Measurements from ENCODE around the gene NOL6.
"Not testable (repeated sequence)": the region's sequence is repeated elsewhere in the genome, so short reads cannot be mapped to it uniquely, and the experiment has no call there.

NOL6 gene

GRCh38 chr9:33469891-33470290, 3.8 kb downstream of the NOL6 start:
- no peak for DNase-seq

DNA sequence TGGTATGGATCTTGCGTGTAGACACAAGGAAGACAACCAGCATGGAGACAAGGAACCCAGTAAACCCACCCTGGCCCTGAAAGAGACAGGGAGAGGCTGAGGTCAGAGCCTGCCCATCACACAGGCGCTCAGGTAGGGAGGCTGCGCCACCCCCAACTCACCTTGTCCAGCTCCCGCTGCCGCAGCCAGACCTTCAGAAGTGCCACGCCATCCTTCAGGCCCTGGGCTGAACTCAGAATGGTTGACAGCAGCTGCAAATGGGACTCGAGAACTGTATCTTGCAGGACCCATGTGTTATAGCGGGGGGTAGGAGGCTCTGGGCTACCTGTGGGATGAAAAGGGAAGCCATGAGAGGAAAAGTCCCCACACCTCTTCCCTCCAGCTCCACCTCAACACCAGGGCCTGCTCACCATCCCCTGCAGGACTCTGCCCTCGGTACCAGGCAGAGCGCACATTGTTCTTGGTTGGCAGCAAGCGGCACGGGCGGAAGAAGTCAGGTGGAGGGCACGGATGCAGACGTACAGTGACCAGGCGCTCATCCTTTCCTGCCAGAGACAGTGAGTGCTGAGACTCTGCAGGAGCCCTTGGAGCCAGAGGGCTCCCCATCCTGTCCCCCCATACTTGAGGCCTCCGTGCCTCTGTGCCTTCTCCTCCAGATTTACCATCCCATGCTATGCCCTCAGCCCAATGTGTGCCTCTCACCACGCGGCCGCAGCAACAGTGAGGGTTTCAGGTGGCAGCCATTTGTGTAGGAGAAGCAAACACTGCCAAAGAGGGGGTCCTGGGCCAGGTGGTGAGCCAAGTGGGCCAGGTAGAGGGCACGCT, 4.7 kb downstream of the NOL6 start:
- DNase-seq: no peak

DNA sequence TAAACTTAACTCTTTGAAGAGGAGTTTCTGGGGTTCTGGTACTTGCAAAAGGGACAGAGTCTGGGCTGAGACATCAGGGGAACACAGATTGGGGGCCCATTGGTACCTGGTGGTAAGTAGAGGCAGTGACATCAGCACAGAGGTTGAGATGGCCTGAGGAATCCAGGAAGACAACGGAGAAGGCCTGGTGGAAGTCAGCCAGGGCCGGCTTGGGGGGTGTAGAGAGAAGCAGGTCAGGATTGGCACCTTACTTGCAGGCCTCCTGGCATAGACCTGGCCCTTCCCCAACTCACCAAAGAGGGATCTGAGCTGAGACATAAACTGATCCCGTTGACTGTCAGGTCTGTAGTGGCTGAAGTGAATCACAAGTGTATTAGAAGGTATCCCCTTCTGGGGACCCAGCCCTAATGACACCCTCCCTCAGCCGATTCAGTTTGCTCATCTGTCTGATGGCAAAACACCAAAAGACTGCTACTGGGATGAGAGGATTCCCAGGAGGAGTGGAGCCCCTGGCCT, 5.5 kb downstream of the NOL6 start:
- no peak for DNase-seq

GRCh38 chr9:33467526-33467925, 6.2 kb downstream of the NOL6 start:
- DNase-seq: no peak

DNA sequence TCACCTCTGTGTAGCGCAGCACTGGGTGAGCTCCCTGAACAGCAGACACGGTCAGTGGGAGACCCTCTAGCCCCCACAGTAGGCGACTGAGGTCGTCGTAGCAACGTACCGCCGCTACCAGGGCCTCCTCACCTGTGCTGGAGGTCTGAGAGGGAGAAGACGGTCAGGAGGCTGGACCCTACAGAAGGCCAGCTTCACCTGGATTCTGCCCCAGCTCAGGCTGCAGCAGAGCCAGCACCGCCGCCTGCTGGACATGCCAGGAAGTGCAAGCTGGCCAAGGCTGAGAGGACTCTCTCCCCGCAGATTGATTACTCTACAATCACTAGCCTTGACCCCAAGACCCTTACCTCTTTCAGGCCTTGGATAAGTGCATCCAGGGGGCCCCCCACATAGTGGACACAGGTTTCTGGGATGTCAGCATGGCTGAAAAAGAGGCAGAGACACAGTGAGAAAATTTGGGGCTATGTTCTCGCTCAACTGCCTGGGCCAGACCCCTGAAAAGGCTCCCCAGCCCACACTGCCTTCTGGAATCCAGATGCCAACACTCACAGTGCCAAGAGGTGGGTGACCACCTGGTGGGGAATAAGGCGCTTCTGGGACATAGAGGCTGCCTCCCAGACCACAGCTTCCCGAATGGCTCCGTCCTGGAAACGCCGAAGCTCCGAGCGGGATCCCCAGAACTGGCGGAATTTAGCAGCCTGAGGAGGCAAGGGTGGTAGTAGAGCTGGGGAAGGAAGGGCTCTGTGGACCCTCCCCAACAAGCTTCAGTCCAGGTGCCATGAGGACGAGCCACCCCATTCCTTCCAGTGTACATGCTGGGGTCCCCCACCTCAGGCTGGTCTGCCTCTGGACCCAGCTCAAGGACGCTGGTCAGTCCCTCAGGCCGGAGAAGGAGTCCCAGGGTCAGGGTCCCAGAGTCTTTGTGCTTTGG, 6.9 kb downstream of the NOL6 start:
- peak in 1 of 2 experiments; percentile 33 for DNase-seq

GRCh38 chr9:33465596-33466564, 7.8 kb downstream of the NOL6 start:
- DNase-seq: no peak

DNA sequence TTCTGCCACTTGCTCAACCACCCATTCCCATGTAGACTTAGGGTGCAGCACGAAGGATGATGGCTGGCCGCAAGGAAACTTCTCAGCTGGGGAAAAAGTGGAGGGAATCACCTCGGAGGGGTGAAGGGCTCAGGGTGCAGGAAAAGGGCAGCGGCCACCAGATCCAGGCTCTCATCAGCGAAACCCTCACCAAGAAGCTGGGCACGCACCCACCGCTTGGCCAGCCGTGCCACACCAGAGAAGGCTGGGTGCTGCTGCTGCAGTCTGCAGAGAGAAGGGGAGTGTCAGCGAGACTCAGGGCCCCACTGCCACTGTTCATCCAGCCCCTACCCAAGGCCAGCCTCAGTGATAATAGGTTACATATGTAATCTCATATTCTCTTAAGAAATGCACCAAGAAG, 8.6 kb downstream of the NOL6 start:
- no peak for DNase-seq

GRCh38 chr9:33464045-33464636, 9.6 kb downstream of the NOL6 start:
- no peak for DNase-seq

DNA sequence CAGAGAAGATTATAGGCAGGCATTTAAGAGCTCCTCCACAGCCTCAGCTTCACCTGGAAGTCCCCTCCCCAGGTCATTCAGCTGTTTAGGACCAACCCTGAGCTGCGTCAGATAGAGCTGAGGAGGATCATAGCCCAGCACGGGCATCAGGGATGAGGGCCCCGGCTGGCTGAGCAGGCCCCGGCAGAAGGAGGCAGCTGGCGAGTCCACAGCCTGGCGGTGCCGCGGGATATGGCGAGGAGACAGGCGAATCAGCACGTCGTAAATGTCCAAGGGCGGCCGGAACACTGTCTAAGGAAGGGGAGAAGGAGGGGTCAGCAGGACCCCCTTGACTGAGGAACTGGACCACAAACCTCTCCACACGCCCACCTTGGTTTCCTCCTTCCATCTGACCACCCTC, 10.6 kb downstream of the NOL6 start:
- DNase-seq: no peak

DNA sequence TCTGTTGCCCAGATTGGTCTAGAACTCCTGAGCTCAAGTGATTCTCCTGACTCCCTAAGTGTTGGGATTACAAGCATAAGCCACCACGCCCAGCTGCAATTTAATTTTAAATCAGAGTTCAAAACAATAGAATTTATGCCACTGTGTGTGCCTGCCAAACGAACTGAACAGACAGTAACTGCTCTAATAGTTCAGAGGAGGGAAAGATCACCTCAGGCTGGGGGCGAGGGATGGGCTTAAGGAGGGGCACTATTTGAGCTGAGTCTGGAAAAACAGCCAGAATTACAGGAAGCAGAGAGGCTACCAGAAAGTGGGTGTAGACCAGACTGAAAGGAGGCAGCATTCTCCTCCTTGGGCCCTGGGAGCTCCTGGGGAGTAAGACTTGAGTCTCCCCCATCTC, 12.2 kb downstream of the NOL6 start:
- no peak for DNase-seq

DNA sequence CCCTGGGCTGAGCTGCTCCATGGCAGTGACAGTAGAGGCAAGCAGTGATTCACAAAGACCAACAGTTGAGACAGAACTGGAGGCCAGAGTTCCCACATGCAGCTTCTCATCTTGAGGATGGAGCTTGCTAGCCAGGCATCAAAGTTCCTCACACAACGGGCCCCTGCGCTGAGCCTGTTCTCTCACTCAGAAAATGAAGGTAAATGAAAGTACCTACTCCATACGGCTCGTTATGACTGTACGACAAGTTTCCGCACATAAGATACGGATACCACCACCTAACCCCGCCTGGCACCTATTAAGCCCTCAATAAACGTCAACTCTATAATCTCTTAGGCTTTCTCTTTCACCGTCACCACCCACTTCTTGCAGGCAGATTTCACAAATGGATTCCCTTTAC, 12.9 kb downstream of the NOL6 start:
- DNase-seq: no peak

DNA sequence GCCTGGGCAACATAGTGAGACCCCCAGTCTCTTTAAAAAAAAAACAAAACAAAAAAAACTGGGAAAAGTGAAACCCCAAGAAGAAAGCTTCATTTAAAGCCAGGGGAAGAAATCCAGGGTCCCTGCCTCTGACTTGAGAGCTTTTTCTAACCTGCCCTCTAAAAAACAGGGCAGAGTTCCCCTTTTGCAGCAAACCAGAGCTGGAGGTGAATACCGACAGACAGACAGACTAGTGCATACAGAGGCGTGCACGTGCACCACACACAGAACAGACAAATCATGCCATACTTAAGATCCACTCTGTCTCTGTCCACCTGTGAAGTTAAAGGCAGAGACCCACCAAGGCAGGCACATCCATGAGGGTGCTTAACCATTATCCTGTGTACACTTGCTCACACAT, 14.6 kb downstream of the NOL6 start:
- DNase-seq: no peak

- DNase-seq: no peak
Measured at GRCh38 chr9:33458444-33458843, 15.3 kb downstream of the NOL6 start.

- DNase-seq: no peak
Measured at GRCh38 chr9:33455945-33456344, 17.8 kb downstream of the NOL6 start.

DNA sequence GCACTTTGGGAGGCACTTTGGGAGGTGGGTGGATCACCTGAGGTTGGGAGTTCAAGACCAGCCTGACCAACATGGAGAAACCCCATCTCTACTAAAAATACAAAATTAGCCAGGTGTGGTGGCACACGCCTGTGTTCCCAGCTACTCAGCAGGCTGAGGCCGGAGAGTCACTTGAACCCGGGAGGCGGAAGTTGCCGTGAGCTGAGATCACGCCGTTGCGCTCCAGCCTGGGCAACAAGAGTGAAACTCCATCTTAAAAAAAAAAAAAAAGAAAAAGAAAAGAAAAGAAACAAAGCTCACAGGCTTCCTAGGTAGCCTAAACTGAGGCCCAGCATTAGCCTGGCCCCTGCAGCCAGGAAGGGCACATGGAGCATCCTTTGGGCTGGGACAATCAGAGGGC, 18.3 kb downstream of the NOL6 start:
- DNase-seq: not testable (repeated sequence)

DNA sequence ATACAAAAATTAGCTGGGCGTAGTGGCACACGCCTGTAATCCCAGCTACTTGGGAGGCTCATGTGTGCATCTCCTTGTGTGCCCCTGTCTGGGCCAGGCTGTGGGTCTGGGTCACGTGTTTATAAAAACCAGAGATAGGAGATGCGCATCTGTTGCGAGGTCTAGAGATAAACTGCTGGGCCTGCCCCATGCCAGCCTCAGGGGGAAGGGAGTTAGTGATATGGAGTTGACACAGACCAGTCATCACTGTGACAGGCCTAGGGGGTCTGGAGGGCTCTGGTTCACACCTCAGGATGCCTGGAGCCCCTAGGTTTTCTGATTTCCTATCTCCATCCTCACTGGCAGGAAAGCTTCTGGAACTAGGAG, 19.1 kb downstream of the NOL6 start:
- DNase-seq: not testable (repeated sequence)

- no peak for DNase-seq
Measured at GRCh38 chr9:33453999-33454660, 19.6 kb downstream of the NOL6 start.

DNA sequence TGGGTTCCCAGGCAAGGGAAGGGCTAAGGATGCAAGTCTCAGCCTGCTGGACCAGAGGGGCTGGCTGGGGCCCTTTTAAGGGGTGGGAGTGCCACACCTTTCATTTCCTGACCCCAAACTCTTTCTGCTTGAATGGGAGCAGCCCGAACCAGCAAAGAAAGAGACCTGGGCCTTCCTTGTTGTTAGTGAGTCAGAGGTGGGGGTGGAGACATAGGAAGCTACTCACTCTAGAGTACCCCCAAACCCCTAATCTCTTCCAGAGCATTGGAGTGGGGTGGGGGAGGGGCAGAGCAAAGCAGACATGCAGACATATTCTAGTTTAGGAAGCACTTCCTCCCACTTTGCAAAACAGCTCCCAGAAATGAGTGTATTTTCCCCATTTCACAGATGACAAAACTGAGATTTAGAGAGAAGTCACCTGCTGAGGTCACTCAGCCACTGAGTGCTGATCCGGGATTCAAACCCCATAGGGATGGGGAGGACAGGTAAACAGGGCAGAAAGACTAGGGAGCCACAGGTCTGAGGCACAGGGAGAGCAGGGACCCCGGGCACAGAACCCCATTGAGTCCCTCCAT, 20.4 kb downstream of the NOL6 start:
- DNase-seq: no peak

DNA sequence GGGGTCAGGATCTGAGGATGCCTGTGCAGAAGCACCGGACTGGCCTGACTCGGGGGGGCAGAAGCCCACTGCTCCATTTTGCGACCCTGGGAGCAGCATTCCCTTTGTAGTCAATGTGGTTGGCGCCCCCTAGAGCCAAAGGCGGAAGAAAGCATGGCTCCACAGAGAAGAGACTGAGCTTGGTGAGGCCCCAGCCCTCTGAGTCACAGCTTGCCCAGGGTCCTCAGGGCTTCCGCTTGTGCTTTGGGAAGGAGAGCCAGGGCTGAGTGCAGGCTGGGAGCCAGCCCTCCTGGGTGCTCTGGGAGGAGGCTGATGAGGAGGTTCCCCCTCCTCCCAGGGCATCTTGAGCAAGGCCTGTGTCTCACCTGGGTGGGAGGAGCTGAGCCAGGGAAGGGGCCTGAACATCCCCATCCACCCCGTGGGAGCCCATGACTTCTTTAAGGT, 20.9 kb downstream of the NOL6 start:
- DNase-seq: peak; percentile 55 to 64

DNA sequence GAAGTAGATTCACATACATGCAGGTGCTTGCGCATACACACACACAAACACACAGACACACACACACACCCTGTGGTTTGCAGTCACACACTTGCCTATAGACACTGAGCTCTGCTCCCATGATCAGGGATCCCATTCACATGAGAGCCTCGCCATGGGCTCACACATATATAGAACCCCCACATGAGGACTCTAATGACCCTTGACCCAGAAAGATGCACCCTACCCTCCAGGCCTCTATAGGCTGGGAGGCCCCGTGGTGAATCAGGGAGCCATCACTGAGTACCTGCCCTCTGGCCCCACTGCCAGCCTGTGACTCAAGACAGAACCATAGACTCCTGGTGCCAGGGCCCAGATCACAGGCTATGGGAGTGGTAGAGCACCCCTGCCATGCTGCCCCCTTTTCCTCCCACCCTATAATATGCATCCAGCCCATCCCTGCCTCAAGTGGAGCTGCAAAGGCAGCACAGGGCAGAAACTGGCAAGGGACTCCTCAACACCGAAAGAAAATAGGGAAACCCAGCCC, 23.0 kb downstream of the NOL6 start:
- no peak for DNase-seq

GRCh38 chr9:33449715-33450114, 24.0 kb downstream of the NOL6 start:
- no peak for DNase-seq

Data from NCI-H524 (cell line).